ENCODE measurements around the gene SLC39A10. TPM values are rescaled to one million over a fixed set of nuclear protein-coding genes. Genes with fewer than 3 reads are reported as not detected.

SLC39A10 gene
- total and polyA plus RNA-seq, 9 donors = 9.1 to 33.5 (median 26.4) TPM

DNA sequence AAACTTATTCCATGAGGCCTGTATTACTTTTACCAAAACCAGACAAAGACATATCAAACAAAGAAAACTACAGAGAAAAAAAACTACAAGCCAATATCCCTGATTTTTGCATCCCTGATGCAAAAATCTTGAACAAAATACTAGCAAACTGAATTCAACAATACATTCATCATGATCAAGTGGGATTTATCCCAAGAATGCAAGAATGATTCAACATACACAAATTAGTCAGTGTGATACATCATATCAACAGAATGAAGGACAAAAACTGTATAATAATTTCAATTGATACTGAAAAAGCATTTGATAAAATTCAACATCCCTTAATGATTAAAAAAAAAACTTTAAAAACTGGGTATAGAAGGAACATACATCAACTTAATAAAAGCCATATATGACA is 106.8 kb downstream of the SLC39A10 start:
- Histone ChIP-seq H3K36me3 (no peaks in the 10 kb centered on the region), H3K27ac (no peak overlapping the region), H3K9me3 (no peaks in the 10 kb centered on the region), H3K27me3 (no peaks in the 10 kb centered on the region), H3K4me1 (ENCODE audit: insufficient read depth) (no peaks in the 10 kb centered on the region), H3K4me3 (no peak overlapping the region)
- DNase-seq = no peak
- intact Hi-C loops (cut with DNase I) = no loop called here
- no peak for TF ChIP-seq CTCF (IDR thresholded peaks at IDR 0.05)

- no peak overlapping the region for H3K4me3 ChIP-seq
- H3K27me3 ChIP-seq = no peaks in the 10 kb centered on the region
- WGBS, 3 donors = 94 to 99% (median 96%) methylated on average over 1 of the region's 1 CpG
- intact Hi-C loops (cut with DNase I) = no loop called here
- no peaks in the 10 kb centered on the region for H3K4me1 ChIP-seq (ENCODE audit: insufficient read depth)
- no peak for TF ChIP-seq CTCF (IDR thresholded peaks at IDR 0.05)
- TF ChIP-seq EP300 (IDR thresholded peaks at IDR 0.05) = no peak
- no peaks in the 10 kb centered on the region for H3K36me3 ChIP-seq
- H3K27ac ChIP-seq = no peak overlapping the region
- DNase-seq = no peak
- no peaks in the 10 kb centered on the region for H3K9me3 ChIP-seq
These were observed 109.7 kb downstream of the SLC39A10 start for GRCh38 chr2:195766691-195767090.

DNA sequence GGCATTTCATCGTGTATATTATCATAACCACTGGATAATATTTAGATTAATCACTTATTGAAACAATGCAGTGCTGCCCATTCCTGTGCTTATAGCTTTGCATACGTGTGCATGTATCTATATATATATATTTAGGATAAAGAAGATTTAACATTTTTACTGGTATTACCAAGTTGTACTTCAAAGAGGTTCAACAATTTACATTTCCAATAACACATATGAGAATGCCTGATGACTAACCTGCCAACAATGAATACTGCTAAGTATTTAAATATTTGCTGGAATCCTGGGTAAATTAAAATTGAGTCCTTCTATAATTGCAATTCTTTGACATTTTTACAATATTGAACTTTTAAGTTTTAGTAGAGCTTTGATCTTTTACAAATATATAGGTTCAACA is 111.4 kb downstream of the SLC39A10 start:
- DNase-seq = no peak
- H3K4me1 ChIP-seq (ENCODE audit: insufficient read depth) = no peaks in the 10 kb centered on the region
- WGBS, 3 donors = 59 to 73% (median 59%) methylated on average over 2 of the region's 2 CpGs
- no peak overlapping the region for H3K27ac ChIP-seq
- H3K27me3 ChIP-seq = no peaks in the 10 kb centered on the region
- TF ChIP-seq EP300 (IDR thresholded peaks at IDR 0.05) (no peak), POLR2A (IDR thresholded peaks at IDR 0.05) (no peak), CTCF (IDR thresholded peaks at IDR 0.05) (no peak)
- no peaks in the 10 kb centered on the region for H3K9me3 ChIP-seq
- intact Hi-C loops (cut with DNase I) = no loop called here
- H3K4me3 ChIP-seq = no peak overlapping the region
- no peaks in the 10 kb centered on the region for H3K36me3 ChIP-seq

DNA sequence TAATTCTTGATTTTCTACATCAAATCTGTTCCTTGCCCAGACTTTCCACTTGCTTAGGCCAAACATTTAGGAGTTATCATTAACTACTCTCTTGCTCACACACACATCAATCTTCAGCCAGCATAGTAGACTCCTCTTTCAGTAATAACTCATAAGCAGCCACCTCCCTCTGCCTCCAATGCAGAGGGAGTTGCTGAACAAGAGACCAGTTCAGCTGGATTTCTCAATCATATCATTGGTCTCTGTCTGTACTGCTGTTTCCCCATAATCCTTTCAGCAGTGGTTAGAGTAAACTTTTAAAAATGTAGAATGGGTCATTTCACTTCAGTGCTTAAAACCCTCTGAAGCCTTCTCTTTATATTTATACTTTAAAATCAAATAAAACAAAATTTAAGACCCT is 112.9 kb downstream of the SLC39A10 start:
- no peak overlapping the region for H3K27ac ChIP-seq
- no peaks in the 10 kb centered on the region for H3K4me1 ChIP-seq (ENCODE audit: insufficient read depth)
- H3K9me3 ChIP-seq = no peaks in the 10 kb centered on the region
- H3K36me3 ChIP-seq = no peaks in the 10 kb centered on the region
- no peaks in the 10 kb centered on the region for H3K27me3 ChIP-seq
- no peak for DNase-seq
- TF ChIP-seq CTCF (IDR thresholded peaks at IDR 0.05) (no peak), POLR2A (IDR thresholded peaks at IDR 0.05) (no peak)
- no peak overlapping the region for H3K4me3 ChIP-seq
- intact Hi-C loops (cut with DNase I) = no loop called here

- WGBS, 3 donors = 86 to 90% (median 90%) methylated on average over 2 of the region's 2 CpGs
These were observed 122.5 kb downstream of the SLC39A10 start for GRCh38 chr2:195779491-195779890.

More at GRCh38 chr2:195779491-195779890, 122.5 kb downstream of the SLC39A10 start:
- Histone ChIP-seq H3K27ac (no peak overlapping the region), H3K4me1 (ENCODE audit: insufficient read depth) (no peaks in the 10 kb centered on the region), H3K4me3 (no peak overlapping the region), H3K27me3 (no peaks in the 10 kb centered on the region), H3K36me3 (no peaks in the 10 kb centered on the region), H3K9me3 (no peaks in the 10 kb centered on the region)
- TF ChIP-seq EP300 (IDR thresholded peaks at IDR 0.05) = no peak
- TF ChIP-seq CTCF (IDR thresholded peaks at IDR 0.05) = no peak
- no peak for TF ChIP-seq POLR2A (IDR thresholded peaks at IDR 0.05)
- intact Hi-C loops (cut with DNase I) = no loop called here
- no peak for DNase-seq

Data from ovary (tissue), 9 donors.